Breast epithelium (tissue), 4 donors: Measurements from ENCODE around the gene CEACAM7. TPM values are rescaled to one million over a fixed set of nuclear protein-coding genes. Genes with fewer than 3 reads are reported as not detected.

Source experiments
- DNase-seq, 2 donors: peaks; one replicate each; pipeline ENCODE4 v3.0.0-alpha.2; 2019; ENCODE audit warnings: low spot score in 2 of 2
- H3K27ac ChIP-seq, 2 donors: fragments of 200-600 bp; sonication (generic) in 1 of 2; one replicate each; pipeline ENCODE4 v1.5.1; 2016 to 2019; ENCODE audit warnings: mild to moderate bottlenecking in 1 of 2
- H3K27me3 ChIP-seq, 2 donors: fragments of 200-600 bp; sonication (generic) in 1 of 2; one replicate each; pipeline versions ENCODE4 v1.5.1 to v1.6.0; 2017 to 2019; ENCODE audit warnings: control low read depth in 1 of 2, mild to moderate bottlenecking in 1 of 2
- H3K36me3 ChIP-seq: fragments of 200-600 bp; one replicate; pipeline ENCODE4 v1.5.1; 2019
- H3K4me1 ChIP-seq, 2 donors: fragments of 200-600 bp; sonication (generic); one replicate each; pipeline ENCODE4 v1.5.1; 2016 to 2019; ENCODE audit warnings: control low read depth in 1 of 2
- H3K4me3 ChIP-seq, 3 donors: fragments of 200-600 bp; sonication (generic); 1 replicate in 2 of 3; 2 replicates in 1 of 3; pipeline ENCODE4 v1.5.1; 2016 to 2019; ENCODE audit warnings: mild to moderate bottlenecking in 3 of 3, moderate library complexity in 2 of 3
- H3K9me3 ChIP-seq, 2 donors: fragments of 200-600 bp; sonication (generic) in 1 of 2; one replicate each; pipeline ENCODE4 v1.5.1; 2016 to 2019; ENCODE audit warnings: control low read depth in 1 of 2
- POLR2A ChIP-seq: fragments of 450-650 bp; IDR thresholded peaks from one replicate; pipeline ENCODE4 v1.6.1; 2016; ENCODE audit warnings: antibody characterized with exemption, mild to moderate bottlenecking, moderate library complexity
- POLR2AphosphoS5 ChIP-seq, 3 donors: sonication (generic); formaldehyde crosslinking; IDR thresholded peaks; one replicate each; pipeline ENCODE4 v1.6.1; 2017; ENCODE audit warnings: antibody characterized with exemption in 3 of 3
- intact Hi-C: fragments of 100-400 bp; cut with DNase I; formaldehyde crosslinking; loops from one replicate; pipeline ENCODE4 v1.15.1; 2023; ENCODE audit warnings: low total_unique reads
- total RNA-seq, 3 donors: library from RNA; depleted of rRNA; stranded (reverse); fragments of >200 nt; gene quantifications; one replicate each; pipeline ENCODE4 v1.1.0, GENCODE V29; 2016
- TF ChIP-seq, protein P1 (sequence below), 3 donors: fragments of 450-650 bp; IDR thresholded peaks; one replicate each; pipeline ENCODE4 v1.5.1; 2016 to 2017; ENCODE audit warnings: antibody characterized with exemption in 3 of 3, mild to moderate bottlenecking in 3 of 3, moderate library complexity in 3 of 3

Gene CEACAM7
- total RNA-seq, 3 donors from 2014 or later, result 0.15 to 25.2 TPM; not detected in 1

DNA sequence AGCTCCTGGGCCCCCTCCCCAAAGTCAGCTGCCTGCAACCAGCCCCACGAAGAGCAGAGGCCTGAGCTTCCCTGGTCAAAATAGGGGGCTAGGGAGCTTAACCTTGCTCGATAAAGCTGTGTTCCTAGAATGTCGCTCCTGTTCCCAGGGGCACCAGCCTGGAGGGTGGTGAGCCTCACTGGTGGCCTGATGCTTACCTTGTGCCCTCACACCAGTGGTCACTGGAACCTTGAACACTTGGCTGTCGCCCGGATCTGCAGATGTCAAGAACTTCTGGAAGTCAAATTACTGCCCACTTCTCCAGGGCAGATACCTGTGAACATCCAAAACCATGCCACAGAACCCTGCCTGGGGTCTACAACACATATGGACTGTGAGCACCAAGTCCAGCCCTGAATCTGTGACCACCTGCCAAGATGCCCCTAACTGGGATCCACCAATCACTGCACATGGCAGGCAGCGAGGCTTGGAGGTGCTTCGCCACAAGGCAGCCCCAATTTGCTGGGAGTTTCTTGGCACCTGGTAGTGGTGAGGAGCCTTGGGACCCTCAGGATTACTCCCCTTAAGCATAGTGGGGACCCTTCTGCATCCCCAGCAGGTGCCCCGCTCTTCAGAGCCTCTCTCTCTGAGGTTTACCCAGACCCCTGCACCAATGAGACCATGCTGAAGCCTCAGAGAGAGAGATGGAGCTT, 15.7 kb upstream of the CEACAM7 start:
- Histone ChIP-seq H3K36me3 (no peaks in the 10 kb centered on the region), H3K27ac (no peak overlapping the region), H3K4me3 (no peak overlapping the region), H3K4me1 (no peaks in the 10 kb centered on the region), H3K27me3 (peaks cover 0 to 44% of the 10 kb centered on the region in 2 donors), H3K9me3 (no peaks in the 10 kb centered on the region)
- intact Hi-C loops, result no loop called here
- TF ChIP-seq, protein P1, sequence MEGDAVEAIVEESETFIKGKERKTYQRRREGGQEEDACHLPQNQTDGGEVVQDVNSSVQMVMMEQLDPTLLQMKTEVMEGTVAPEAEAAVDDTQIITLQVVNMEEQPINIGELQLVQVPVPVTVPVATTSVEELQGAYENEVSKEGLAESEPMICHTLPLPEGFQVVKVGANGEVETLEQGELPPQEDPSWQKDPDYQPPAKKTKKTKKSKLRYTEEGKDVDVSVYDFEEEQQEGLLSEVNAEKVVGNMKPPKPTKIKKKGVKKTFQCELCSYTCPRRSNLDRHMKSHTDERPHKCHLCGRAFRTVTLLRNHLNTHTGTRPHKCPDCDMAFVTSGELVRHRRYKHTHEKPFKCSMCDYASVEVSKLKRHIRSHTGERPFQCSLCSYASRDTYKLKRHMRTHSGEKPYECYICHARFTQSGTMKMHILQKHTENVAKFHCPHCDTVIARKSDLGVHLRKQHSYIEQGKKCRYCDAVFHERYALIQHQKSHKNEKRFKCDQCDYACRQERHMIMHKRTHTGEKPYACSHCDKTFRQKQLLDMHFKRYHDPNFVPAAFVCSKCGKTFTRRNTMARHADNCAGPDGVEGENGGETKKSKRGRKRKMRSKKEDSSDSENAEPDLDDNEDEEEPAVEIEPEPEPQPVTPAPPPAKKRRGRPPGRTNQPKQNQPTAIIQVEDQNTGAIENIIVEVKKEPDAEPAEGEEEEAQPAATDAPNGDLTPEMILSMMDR (IDR thresholded peaks at IDR 0.05), result no peak
- no peak for TF ChIP-seq POLR2A
- no peak for TF ChIP-seq POLR2AphosphoS5 (IDR thresholded peaks at IDR 0.05)
- no peak for DNase-seq

DNA sequence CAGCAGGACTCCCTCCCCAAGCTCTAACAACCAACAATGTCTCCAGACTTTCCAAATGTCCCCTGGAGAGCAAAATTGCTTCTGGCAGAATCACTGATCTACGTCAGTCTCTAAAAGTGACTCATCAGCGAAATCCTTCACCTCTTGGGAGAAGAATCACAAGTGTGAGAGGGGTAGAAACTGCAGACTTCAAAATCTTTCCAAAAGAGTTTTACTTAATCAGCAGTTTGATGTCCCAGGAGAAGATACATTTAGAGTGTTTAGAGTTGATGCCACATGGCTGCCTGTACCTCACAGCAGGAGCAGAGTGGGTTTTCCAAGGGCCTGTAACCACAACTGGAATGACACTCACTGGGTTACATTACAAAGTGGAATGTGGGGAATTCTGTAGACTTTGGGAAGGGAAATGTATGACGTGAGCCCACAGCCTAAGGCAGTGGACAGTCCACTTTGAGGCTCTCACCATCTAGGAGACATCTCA, 14.1 kb upstream of the CEACAM7 start:
- TF ChIP-seq, protein P1 (IDR thresholded peaks at IDR 0.05), result no peak
- TF ChIP-seq POLR2AphosphoS5 (IDR thresholded peaks at IDR 0.05) (no peak), POLR2A (no peak)
- Histone ChIP-seq H3K4me3 (no peak overlapping the region), H3K36me3 (no peaks in the 10 kb centered on the region), H3K27ac (no peak overlapping the region), H3K9me3 (no peaks in the 10 kb centered on the region), H3K27me3 (peaks cover 0 to 36% of the 10 kb centered on the region in 2 donors), H3K4me1 (no peaks in the 10 kb centered on the region)
- intact Hi-C loops, result no loop called here
- DNase-seq, result no peak

DNA sequence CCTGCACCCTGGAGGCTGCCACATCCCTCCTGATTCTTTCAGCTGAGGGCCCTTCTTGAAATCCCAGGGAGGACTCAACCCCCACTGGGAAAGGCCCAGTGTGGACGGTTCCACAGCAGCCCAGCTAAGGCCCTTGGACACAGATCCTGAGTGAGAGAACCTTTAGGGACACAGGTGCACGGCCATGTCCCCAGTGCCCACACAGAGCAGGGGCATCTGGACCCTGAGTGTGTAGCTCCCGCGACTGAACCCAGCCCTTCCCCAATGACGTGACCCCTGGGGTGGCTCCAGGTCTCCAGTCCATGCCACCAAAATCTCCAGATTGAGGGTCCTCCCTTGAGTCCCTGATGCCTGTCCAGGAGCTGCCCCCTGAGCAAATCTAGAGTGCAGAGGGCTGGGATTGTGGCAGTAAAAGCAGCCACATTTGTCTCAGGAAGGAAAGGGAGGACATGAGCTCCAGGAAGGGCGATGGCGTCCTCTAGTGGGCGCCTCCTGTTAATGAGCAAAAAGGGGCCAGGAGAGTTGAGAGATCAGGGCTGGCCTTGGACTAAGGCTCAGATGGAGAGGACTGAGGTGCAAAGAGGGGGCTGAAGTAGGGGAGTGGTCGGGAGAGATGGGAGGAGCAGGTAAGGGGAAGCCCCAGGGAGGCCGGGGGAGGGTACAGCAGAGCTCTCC, 13.5 kb upstream of the CEACAM7 start:
- peaks cover 0 to 39% of the 10 kb centered on the region in 2 donors for H3K27me3 ChIP-seq
- no peaks in the 10 kb centered on the region for H3K9me3 ChIP-seq
- DNase-seq, result no peak
- no peaks in the 10 kb centered on the region for H3K4me1 ChIP-seq
- H3K36me3 ChIP-seq, result no peaks in the 10 kb centered on the region
- TF ChIP-seq POLR2A (no peak), POLR2AphosphoS5 (IDR thresholded peaks at IDR 0.05) (no peak)
- TF ChIP-seq, protein P1 (IDR thresholded peaks at IDR 0.05), result no peak
- no peak overlapping the region for H3K4me3 ChIP-seq
- no peak overlapping the region for H3K27ac ChIP-seq
- intact Hi-C loops, result no loop called here

DNA sequence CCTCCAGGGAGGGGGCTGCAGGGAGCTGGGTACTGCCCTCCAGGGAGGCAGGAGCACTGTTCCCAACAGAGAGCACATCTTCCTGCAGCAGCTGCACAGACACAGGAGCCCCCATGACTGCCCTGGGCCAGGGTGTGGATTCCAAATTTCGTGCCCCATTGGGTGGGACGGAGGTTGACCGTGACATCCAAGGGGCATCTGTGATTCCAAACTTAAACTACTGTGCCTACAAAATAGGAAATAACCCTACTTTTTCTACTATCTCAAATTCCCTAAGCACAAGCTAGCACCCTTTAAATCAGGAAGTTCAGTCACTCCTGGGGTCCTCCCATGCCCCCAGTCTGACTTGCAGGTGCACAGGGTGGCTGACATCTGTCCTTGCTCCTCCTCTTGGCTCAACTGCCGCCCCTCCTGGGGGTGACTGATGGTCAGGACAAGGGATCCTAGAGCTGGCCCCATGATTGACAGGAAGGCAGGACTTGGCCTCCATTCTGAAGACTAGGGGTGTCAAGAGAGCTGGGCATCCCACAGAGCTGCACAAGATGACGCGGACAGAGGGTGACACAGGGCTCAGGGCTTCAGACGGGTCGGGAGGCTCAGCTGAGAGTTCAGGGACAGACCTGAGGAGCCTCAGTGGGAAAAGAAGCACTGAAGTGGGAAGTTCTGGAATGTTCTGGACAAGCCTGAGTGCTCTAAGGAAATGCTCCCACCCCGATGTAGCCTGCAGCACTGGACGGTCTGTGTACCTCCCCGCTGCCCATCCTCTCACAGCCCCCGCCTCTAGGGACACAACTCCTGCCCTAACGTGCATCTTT, 12.5 kb upstream of the CEACAM7 start:
- no peak for DNase-seq
- Histone ChIP-seq H3K27me3 (peaks cover 0 to 49% of the 10 kb centered on the region in 2 donors), H3K27ac (no peak overlapping the region), H3K9me3 (no peaks in the 10 kb centered on the region), H3K4me1 (no peaks in the 10 kb centered on the region), H3K36me3 (no peaks in the 10 kb centered on the region), H3K4me3 (no peak overlapping the region)
- TF ChIP-seq POLR2AphosphoS5 (IDR thresholded peaks at IDR 0.05) (no peak), POLR2A (no peak)
- TF ChIP-seq, protein P1 (IDR thresholded peaks at IDR 0.05), result no peak
- intact Hi-C loops, result no loop called here
